ENCODE data around the gene WASHC1. TPM values are rescaled to one million over a fixed set of nuclear protein-coding genes. Genes with fewer than 3 reads are reported as not detected.

The WASHC1 gene
- total RNA-seq = 11.8 TPM

GRCh38 chr9:29356-29755 is at the start of gene WASHC1:
WASHC1 (minus strand) TSS chr9:29456; CDS start chr9:24999, 4,457 bp downstream.

Other genes starting within 250 kb of the WASHC1 start
- gene FOXD4, start 89.0 kb upstream of the WASHC1 start, total RNA-seq = 0.82 TPM
- gene ZNG1A, start 149.6 kb upstream of the WASHC1 start, total RNA-seq = 94.3 TPM
- 33.6 TPM for gene DOCK8, start 185.4 kb upstream of the WASHC1 start, total RNA-seq

Data from camera-type eye (tissue), 1 donor.